IPS-18a (cell line): ENCODE measurements around the gene MRPS23.
A peak's percentile ranks its signal among the peaks of the same experiment; 100 is the strongest.

ENCODE experiments used
- H3K27ac ChIP-seq: one replicate; pipeline ENCODE4 v1.5.1; 2013; ENCODE audit warnings: low read length
- H3K27me3 ChIP-seq: one replicate; pipeline ENCODE4 v1.6.1; 2013; ENCODE audit warnings: mild to moderate bottlenecking, low read length; ENCODE audit not compliant: control insufficient read depth, insufficient read depth
- H3K36me3 ChIP-seq: one replicate; pipeline ENCODE4 v1.6.1; 2013; ENCODE audit warnings: low read depth, low read length; ENCODE audit not compliant: control insufficient read depth
- H3K4me1 ChIP-seq: one replicate; pipeline ENCODE4 v1.6.1; 2013; ENCODE audit warnings: low read depth, low read length; ENCODE audit not compliant: control insufficient read depth
- H3K4me3 ChIP-seq: one replicate; pipeline ENCODE4 v1.5.1; 2013; ENCODE audit warnings: low read length
- H3K9ac ChIP-seq: one replicate; pipeline ENCODE4 v1.6.1; 2013; ENCODE audit warnings: mild to moderate bottlenecking, low read length, moderate library complexity
- H3K9me3 ChIP-seq: one replicate; pipeline ENCODE4 v1.6.1; 2013; ENCODE audit warnings: low read depth, low read length; ENCODE audit not compliant: control insufficient read depth

MRPS23 gene

GRCh38 chr17:57839571-57839923 lies 10.3 kb downstream of the MRPS23 start:
- no peak overlapping the region for H3K4me3 ChIP-seq
- H3K36me3 ChIP-seq = peaks cover 24% of the 10 kb centered on the region
- H3K9me3 ChIP-seq = no peaks in the 10 kb centered on the region
- H3K9ac ChIP-seq = no peak overlapping the region
- H3K4me1 ChIP-seq = no peaks in the 10 kb centered on the region
- H3K27me3 ChIP-seq = no peaks in the 10 kb centered on the region
- no peak overlapping the region for H3K27ac ChIP-seq

GRCh38 chr17:57838857-57839570 lies 10.8 kb downstream of the MRPS23 start:
- Histone ChIP-seq H3K9ac (no peak overlapping the region), H3K27me3 (no peaks in the 10 kb centered on the region), H3K4me1 (no peaks in the 10 kb centered on the region), H3K36me3 (peaks cover 24% of the 10 kb centered on the region), H3K9me3 (no peaks in the 10 kb centered on the region), H3K27ac (no peak overlapping the region), H3K4me3 (no peak overlapping the region)

DNA sequence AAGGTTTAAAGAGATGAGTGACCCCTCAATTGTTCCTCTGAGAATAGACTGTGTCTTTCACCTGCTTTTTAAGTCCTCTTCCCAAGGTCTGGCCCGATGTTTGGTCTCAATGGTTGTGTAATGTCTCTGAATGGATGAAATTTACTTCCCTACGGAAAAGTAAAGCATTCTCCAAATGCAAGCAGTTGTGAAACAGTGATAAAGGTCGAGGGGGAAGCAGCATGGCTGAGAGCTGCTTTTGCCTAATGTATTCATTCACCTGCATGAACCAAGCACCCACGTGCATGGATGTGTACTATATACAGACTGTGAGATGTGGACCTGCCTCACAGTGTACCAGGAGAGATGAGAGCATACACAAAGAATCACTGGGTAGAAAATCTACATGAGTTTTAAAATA lies 11.4 kb downstream of the MRPS23 start:
- H3K36me3 ChIP-seq = peaks cover 24% of the 10 kb centered on the region

DNA sequence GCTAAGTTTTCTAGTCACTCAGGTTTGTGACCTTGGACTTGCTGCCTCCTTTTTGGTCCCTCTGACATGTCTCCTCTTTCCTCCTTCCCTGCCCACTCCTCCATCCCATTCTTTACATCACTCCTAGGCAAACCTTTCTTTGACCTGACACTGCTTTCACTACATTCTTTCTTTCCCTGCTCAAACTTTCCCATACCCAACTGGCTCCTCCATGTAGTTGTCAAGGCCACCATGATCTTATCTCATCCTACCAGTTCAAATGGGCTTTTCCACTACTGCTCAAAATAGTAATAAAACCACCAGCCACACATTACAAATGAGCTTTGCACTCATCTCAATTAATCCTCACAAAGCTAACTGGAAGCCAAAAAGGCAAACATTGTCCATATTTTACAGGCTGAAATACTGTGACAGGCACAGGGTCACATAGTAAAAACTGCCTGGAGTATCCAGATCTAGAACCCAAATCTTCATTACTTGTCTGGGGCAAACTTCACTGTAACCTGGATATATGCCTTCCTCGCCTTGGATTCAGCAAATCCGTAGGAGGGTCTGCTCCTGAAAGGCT lies 14.4 kb downstream of the MRPS23 start:
- peaks cover 10% of the 10 kb centered on the region for H3K4me1 ChIP-seq
- no peaks in the 10 kb centered on the region for H3K27me3 ChIP-seq
- H3K36me3 ChIP-seq = peaks cover 16% of the 10 kb centered on the region
- no peak overlapping the region for H3K4me3 ChIP-seq
- H3K27ac ChIP-seq = no peak overlapping the region
- no peak overlapping the region for H3K9ac ChIP-seq
- no peaks in the 10 kb centered on the region for H3K9me3 ChIP-seq

More for the DNA sequence above, 11.4 kb downstream of the MRPS23 start:
- Histone ChIP-seq H3K27me3 (no peaks in the 10 kb centered on the region), H3K27ac (no peak overlapping the region), H3K4me3 (no peak overlapping the region), H3K4me1 (no peaks in the 10 kb centered on the region), H3K9ac (no peak overlapping the region), H3K9me3 (no peaks in the 10 kb centered on the region)

DNA sequence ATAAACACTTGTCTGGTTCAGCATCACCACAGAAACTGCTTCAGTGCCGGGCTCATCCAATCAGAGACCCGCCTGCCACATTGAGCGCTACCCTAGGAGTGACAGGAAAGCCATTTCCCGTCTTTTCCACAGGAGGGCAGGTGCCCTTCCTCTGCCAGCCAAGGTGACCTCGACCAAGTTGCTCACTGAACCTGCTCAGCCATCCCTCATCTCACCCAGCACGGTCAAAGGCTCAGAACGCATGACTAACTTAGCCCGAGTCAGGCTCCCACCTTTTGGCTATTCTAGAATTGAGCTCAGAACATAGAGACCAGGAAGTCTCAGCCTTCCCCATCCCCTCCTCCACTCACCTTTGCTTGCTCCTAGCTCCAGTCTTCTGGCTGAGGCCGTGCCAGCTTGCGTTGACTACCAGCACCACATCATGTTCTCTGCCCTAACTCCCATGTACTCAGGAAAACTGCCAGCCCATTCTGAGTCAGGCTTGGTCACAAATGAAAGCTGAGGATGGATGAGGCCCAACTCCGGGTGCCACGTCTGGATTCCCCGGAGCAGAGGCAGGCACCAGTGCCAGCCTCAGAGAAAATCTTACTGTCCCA lies 15.6 kb downstream of the MRPS23 start:
- H3K36me3 ChIP-seq = peaks cover 9% of the 10 kb centered on the region
- peaks cover 10% of the 10 kb centered on the region for H3K4me1 ChIP-seq
- H3K9me3 ChIP-seq = no peaks in the 10 kb centered on the region
- H3K27ac ChIP-seq = no peak overlapping the region
- no peak overlapping the region for H3K9ac ChIP-seq
- H3K27me3 ChIP-seq = no peaks in the 10 kb centered on the region
- no peak overlapping the region for H3K4me3 ChIP-seq

DNA sequence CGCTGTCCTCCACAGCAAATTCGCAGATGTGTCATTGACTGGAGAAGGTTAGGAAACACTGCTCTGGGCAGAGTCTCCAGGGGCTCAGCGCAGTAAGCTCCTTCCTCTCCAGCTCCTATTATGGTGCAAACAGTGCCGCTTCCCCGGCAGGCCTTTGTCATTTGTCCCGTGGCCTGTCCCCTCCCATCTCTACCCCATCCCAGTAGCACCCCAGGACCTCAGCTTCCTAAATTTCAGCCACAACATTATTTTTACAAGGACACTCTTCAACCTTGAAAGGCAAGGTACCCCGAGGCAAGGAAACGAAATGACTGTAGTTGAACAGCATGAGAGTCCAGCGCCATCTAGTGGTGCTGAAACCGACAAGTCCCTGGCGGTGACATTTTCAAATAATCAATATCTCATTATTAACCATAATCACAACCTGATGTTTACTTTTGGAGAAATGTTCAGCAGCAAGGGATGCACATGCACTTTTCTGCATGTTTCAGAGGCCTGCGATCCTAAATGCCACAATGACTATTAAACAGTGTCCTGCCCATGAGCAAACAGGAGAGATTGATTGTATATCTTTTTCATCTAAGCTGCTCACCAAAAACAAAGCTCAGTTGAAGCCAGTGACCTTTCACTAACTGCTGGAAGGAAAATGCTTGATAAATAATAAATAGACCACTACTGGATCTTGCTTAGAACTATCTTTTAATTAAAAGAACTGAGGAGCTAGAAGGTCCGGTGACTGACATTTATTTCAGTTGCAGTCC lies 16.5 kb downstream of the MRPS23 start:
- Histone ChIP-seq H3K36me3 (peaks cover under 1% of the 10 kb centered on the region), H3K4me3 (peak overlapping the region; percentile 33), H3K4me1 (peaks cover 10% of the 10 kb centered on the region), H3K27ac (no peak overlapping the region), H3K9me3 (no peaks in the 10 kb centered on the region), H3K27me3 (no peaks in the 10 kb centered on the region), H3K9ac (no peak overlapping the region)

DNA sequence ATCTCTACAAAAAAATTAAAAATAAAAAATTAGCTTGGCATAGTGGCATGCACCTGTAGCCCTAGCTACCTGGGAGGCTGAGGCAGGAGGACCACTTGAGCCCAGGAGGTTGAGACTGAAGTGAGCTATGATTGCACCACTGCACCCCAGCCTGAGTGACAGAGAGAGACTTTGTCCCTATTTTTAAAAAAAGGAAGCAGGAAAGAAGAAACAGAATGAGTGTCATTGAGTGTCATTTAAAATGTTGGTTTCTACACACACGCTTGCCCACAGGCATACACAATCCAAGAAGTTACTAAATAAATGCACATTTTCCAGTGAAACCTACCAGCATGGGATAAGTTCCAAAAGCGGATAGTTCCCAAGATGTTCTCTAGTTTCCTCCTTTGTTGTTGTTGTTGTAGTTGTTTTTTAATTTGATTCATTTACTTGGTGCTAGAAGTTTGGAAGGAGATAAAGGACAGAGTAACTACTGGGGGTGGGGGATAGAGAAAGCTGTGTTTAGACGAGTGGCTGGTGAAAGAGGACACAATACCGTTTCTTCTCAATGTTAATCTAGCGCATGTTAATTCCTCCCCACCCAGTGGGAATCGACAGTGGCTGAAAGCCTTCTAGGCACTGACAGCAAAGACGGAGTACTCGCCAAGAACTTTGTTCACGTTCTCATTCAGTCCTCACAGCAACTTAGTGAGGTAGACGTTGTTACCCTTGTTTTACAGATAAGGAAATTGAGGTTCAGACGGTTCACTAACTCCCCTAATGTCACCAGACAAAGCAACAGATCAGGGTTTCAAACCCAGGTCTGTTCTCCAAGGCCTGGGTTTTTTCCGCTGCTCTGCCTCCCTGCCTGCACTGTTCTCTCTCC lies 17.3 kb downstream of the MRPS23 start:
- Histone ChIP-seq H3K36me3 (no peaks in the 10 kb centered on the region), H3K27ac (no peak overlapping the region), H3K27me3 (no peaks in the 10 kb centered on the region), H3K9ac (no peak overlapping the region), H3K4me1 (peaks cover 10% of the 10 kb centered on the region), H3K4me3 (peak overlapping the region; percentile 33), H3K9me3 (no peaks in the 10 kb centered on the region)

DNA sequence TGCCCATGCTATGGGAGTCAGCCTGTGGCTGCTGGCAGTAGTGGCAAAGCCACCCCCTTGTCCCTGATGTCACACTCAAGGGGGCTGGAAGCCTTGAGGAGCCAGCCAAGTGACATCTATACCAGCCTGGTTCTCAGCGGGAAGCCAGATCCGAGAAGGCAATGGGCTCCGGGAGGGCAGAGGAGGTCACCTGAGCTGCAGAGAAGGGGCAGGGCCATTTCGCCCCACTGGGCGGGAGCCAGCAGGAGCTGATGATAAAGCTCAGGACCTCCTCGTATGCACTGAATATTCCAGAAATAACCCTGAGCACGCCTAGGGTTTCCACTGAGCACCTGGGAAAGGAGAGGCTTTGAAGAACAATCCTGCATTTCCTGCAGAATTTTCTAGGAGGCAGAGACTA lies 19.0 kb downstream of the MRPS23 start:
- Histone ChIP-seq H3K4me3 (no peak overlapping the region), H3K27ac (no peak overlapping the region), H3K4me1 (peaks cover 10% of the 10 kb centered on the region), H3K9ac (no peak overlapping the region), H3K27me3 (no peaks in the 10 kb centered on the region), H3K9me3 (no peaks in the 10 kb centered on the region), H3K36me3 (no peaks in the 10 kb centered on the region)

DNA sequence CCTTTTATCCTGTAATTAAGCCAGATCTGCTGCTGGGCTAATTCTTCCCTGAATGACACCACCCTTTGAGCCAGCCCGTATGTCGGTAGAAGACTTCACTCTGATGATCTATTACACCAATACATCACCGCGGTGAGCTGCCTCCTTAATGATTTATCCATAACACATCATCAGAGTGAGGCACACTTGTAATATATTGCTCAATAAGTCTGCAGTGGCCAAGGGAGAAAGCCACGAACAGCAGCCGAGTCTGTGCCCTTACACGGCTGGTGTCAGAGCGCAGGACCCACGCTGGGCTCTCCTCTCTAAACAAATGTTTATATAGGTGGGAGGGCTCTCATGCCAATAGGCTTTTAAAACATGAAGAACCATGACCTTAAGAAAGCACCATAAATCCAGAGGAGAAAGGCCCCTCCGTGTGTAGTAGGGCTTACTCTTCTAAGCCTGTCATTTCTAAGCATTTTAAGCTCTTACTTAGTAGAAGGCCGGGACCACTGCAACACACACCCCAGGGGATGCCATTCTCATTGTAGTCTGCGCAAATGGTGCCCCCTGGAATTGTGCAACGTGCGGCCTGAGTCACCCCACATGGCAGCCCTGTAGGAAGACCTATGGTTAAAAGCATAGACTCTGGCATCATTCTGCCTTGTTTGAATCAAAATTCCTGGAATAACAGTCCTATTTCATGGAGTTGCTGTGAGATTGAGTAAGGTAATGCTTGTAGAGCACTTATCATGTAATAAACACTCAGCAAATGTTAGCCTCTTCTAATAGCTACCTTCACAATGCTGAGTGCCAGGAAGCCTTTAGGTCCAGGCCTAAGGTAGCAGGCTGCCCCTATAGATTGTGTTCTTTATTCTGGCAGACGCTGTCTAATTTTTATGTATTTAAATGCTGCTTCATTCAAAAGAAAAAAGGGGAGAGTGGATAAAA lies 26.1 kb downstream of the MRPS23 start:
- H3K36me3 ChIP-seq = no peaks in the 10 kb centered on the region
- H3K9ac ChIP-seq = no peak overlapping the region
- no peaks in the 10 kb centered on the region for H3K4me1 ChIP-seq
- no peaks in the 10 kb centered on the region for H3K27me3 ChIP-seq
- H3K4me3 ChIP-seq = no peak overlapping the region
- no peak overlapping the region for H3K27ac ChIP-seq
- H3K9me3 ChIP-seq = no peaks in the 10 kb centered on the region

- H3K27ac ChIP-seq = no peak overlapping the region
- no peaks in the 10 kb centered on the region for H3K4me1 ChIP-seq
- no peak overlapping the region for H3K9ac ChIP-seq
- no peaks in the 10 kb centered on the region for H3K27me3 ChIP-seq
- no peaks in the 10 kb centered on the region for H3K9me3 ChIP-seq
- no peaks in the 10 kb centered on the region for H3K36me3 ChIP-seq
- no peak overlapping the region for H3K4me3 ChIP-seq
These were observed 30.0 kb downstream of the MRPS23 start for GRCh38 chr17:57819867-57820266.
